ENCODE data around the gene MEI4. TPM values are rescaled to one million over a fixed set of nuclear protein-coding genes. Genes with fewer than 3 reads are reported as not detected.

The MEI4 gene
- total and polyA plus RNA-seq, 10 of the 15 experiments (the other 5 are each of a cell fraction or from before 2014, with no cell fraction given): 0.03 to 0.04 (median 0.03) TPM; not detected in 7

GRCh38 chr6:77630014-77630413 lies 22.8 kb upstream of the MEI4 start:
- Histone ChIP-seq H3K9ac (ENCODE audit: control insufficient read depth, insufficient read depth, low read length) (no peak overlapping the region), H4K20me1 (ENCODE audit: control insufficient read depth, insufficient read depth) (no peaks in the 10 kb centered on the region), H3K27me3 (replicated peaks in 1 of 2; ENCODE audit: control insufficient read depth in 2 of 2, insufficient read depth in 2 of 2, low read length in 1 of 2) (no peaks in the 10 kb centered on the region), H3K4me1 (ENCODE audit: control insufficient read depth, insufficient read depth, low read length) (no peaks in the 10 kb centered on the region), H3K27ac (ENCODE audit: control insufficient read depth, insufficient read depth) (no peak overlapping the region), H3K79me2 (ENCODE audit: control insufficient read depth, insufficient read depth, low read length) (no peaks in the 10 kb centered on the region), H2AFZ (ENCODE audit: control insufficient read depth, low read depth, low read length) (no peak overlapping the region), H3K36me3 (ENCODE audit: control insufficient read depth in 2 of 2, insufficient read depth in 2 of 2, low read length in 1 of 2) (no peaks in the 10 kb centered on the region), H3K4me2 (ENCODE audit: control insufficient read depth, insufficient read depth) (no peak overlapping the region), H3K9me3 (replicated peaks; ENCODE audit: control insufficient read depth, insufficient read depth, low read length) (no peaks in the 10 kb centered on the region), H3K4me3 (no peak overlapping the region)
- in situ Hi-C loops (cut with MboI): no loop called here
- ChIA-PET SMC1A (ENCODE audit: uncharacterized antibody, unreplicated experiment) (interaction anchor here (1.1 kb wide), 1 partner anchor 50 kb away, joined by 3 read pairs; no protein-coding TSS in a partner anchor), CTCF (interaction anchor here (1.1 to 2.0 kb wide), 2 partner anchors 10 to 12 kb away, joined by 3 to 7 read pairs; no protein-coding TSS in a partner anchor), RAD21 (ENCODE audit: unreplicated experiment) (interaction anchor here (0.6 to 1.0 kb wide), 2 partner anchors 65 to 308 kb away, joined by 3 read pairs; no protein-coding TSS in a partner anchor), POLR2A (no interaction called here)
- 2% methylated on average over 2 of the region's 2 CpGs for WGBS (ENCODE audit: insufficient coverage, insufficient replicate concordance, low lambda C conversion rate, missing lambda C conversion rate)
- intact Hi-C loops (cut with micrococcal nuclease; ENCODE audit: unreplicated experiment): no loop called here
- DNase-seq (ENCODE audit: low read depth, low spot score): no peak
- no TSS peak for BruUV-seq (replicated peaks)
- no peak for ATAC-seq
- no peak for FAIRE-seq
- TF ChIP-seq ATF7 (IDR thresholded peaks at IDR 0.05; ENCODE audit: low read depth) (no peak), ASH2L (IDR thresholded peaks at IDR 0.05; ENCODE audit: borderline replicate concordance, low read depth) (no peak), MEF2B (IDR thresholded peaks at IDR 0.05; ENCODE audit: partially characterized antibody, poor library complexity, severe bottlenecking) (no peak), WRNIP1 (IDR thresholded peaks at IDR 0.05; ENCODE audit: borderline replicate concordance, low read depth, low read length) (no peak), MLLT1 (IDR thresholded peaks at IDR 0.05) (no peak), RFX5 (IDR thresholded peaks at IDR 0.05; ENCODE audit: low read depth, low read length) (no peak), TCF12 (IDR thresholded peaks at IDR 0.05; ENCODE audit: low read depth, low read length) (no peak), REST (IDR thresholded peaks at IDR 0.05; ENCODE audit: low read depth, low read length) (no peak), RUNX3 (IDR thresholded peaks at IDR 0.05; ENCODE audit: low read length) (no peak), HDAC2 (IDR thresholded peaks at IDR 0.05) (no peak), PAX5 (IDR thresholded peaks at IDR 0.05; ENCODE audit: borderline replicate concordance, low read depth, low read length) (no peak), BHLHE40 (IDR thresholded peaks at IDR 0.05; ENCODE audit: borderline replicate concordance in 1 of 2, low read depth in 2 of 2, low read length in 1 of 2) (no peak), ZBTB11 (CRISPR knock-in tag; IDR thresholded peaks at IDR 0.05) (no peak), NR2C2 (IDR thresholded peaks at IDR 0.05; ENCODE audit: borderline replicate concordance, control insufficient read depth, insufficient read length, low read depth) (no peak), SMC3 (IDR thresholded peaks at IDR 0.05; ENCODE audit: borderline replicate concordance, low read length) (no peak), CHD2 (IDR thresholded peaks at IDR 0.05; ENCODE audit: borderline replicate concordance, low read depth, low read length) (no peak)

All from GM12878 (cell line).